IPS-NIHi11 (cell line): ENCODE data around the gene CDH6.
"Not testable (repeated sequence)": the region's sequence is repeated elsewhere in the genome, so short reads cannot be mapped to it uniquely, and the experiment has no call there.

Source experiments
- DNase-seq: peaks from one replicate; pipeline ENCODE4 v3.0.0; 2012; ENCODE audit warnings: mixed read lengths, low spot score

CDH6 gene

DNA sequence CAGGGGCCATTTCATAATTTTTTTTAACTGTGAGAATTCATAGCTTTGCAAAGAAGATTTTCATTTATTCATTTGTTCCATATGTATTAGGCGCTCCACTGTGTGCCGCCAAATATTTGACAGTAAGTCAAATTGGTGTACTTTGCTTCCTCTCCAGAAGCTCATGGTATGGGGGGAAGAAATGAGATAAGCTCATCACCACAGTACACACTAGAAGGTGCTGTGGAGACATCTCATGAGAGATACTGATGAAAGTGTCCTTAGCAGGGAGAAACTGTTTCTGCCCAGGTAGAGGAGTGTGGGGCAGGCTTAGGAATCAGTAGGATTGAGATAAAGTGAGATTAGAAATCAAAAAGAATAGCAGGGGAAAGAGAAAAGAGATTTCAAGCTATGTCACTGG, 136.2 kb downstream of the CDH6 start:
- DNase-seq = no peak

DNA sequence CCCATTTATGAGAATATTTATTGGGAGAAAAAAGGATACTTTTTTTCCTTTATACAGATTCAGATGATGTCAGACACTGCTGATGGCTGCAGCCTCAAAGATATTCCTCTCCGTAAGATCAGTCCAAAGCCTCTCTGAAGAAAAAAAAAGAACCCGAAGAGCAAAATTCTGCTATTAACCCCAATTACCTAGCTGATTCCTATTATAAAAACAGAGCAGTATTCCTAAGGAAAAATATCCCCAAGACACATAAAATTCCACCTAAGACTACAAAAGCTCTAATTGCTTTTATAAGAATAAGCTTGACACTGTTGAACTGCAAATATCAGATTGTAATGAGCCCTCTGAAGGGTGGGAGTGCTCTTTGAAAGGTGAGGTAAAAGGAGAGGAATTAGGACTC, 138.7 kb downstream of the CDH6 start:
- no peak for DNase-seq

- no peak for DNase-seq
These were observed 140.0 kb downstream of the CDH6 start for GRCh38 chr5:31333475-31333874.

DNA sequence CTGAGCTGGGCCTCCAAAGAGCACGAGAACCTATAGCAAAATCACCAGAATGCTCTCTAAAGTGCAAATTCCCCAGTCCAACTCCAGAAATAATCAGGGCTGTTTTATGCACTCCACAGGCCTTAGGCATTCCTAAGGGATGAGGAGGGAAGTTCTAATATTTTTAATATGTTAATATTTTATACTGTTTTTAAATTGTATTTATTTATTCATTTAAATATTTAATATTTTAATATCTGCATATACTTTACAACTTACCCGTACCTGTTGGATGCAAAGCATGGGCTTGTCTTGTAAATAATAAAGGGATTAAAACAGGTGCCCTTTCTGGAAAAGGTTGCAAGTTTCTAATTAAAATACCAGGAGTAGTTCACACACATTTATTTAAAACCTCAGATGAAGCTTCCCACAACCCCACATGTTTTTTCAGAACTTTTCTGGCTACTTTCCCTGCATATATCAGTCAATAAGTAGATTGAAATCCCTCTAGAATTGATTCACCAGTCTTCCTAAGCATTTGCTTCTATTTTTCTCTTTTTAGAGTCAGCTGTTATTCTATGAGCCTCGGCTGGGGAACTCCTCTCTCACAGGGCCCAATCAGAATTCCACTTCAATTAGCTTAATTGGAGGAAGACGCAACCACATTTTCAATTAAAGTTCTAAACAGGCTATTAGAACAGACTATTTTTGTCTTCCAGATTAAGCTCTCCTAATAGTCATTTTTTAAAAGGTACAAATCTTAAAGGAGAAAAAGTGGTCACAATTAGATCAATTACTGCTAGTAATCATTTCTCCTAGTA, 140.8 kb downstream of the CDH6 start:
- DNase-seq = no peak

DNA sequence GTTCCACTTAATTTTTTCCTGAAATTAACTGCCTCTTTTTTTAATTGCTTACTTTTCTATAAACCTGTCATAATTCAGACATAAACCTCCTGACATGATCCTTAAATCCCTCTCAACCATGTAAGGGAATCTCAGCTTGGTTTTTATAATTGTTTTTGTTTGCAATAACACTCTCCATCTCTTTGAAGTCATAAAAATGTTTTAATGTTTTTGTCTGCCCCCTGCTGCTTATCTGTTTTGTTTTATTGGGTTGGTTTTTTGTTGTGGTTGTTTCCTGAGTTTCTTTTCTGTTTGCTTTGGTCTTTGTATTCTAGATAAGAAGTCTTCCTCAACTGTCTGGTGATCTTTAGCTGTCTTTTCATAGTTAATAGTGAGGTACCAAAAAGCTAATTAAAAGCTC, 142.0 kb downstream of the CDH6 start:
- no peak for DNase-seq

DNA sequence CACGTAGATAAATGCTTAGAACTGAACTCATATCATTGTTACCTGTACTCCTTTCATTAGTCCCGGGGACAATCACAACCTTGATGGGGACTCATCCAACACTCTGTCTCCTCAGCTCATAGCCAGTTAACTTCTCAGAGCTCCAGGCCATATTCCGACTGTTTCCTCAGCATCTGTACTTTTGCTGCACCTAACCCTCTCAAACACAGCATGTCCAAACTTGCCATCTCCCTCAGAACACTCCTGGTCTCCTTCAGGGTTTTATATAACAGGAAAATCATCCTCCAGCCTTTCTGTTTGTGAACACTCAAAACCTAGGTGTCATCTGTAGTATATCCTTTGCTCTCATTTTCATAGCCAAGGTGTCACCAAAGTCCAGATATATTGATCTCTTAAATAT, 150.5 kb downstream of the CDH6 start:
- DNase-seq = no peak

GRCh38 chr5:31346896-31347551, 153.5 kb downstream of the CDH6 start:
- no peak for DNase-seq

DNA sequence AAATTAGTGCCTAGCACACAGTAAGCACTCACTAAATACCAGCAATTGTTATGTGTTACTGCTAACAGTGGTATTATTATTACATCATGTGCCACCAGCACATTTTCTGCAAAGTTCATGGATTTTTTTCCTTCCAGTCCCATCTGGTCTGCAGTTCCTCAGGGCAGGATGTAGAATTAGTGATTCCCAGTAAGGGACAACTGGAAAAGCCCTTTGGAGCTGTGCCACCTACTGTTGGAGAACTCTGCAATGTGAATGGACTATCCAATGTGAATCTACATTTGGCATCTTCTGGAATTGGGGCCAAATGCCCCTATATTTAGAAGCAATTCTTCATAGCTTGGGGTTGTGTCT, 154.0 kb downstream of the CDH6 start:
- DNase-seq = no peak

GRCh38 chr5:31350395-31350794, 156.9 kb downstream of the CDH6 start:
- DNase-seq = no peak

- DNase-seq = no peak
These were observed 161.9 kb downstream of the CDH6 start for GRCh38 chr5:31355337-31355736.

GRCh38 chr5:31357038-31357437, 163.6 kb downstream of the CDH6 start:
- no peak for DNase-seq

DNA sequence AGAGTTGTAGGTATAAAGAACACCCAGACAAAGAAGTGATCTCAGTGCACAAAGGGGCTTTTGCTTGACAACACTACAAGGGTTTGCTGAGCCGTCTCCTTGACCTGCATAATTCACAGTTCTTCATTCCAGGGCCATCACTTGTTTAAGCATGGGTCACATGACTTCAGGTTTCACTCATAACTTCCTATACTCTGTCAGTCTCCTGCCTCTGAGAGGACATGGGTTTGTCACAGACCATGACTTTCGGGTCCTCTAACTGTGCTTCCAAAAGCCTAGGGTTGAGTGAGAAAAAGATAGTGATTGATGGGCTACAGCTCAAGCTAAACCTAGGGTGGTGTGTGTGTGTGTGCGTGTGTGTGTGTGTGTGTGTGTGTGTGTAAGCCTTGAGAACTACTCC, 166.4 kb downstream of the CDH6 start:
- no peak for DNase-seq

GRCh38 chr5:31361234-31361633, 167.7 kb downstream of the CDH6 start:
- DNase-seq = no peak

GRCh38 chr5:31361704-31362528, 168.4 kb downstream of the CDH6 start:
- DNase-seq = not testable (repeated sequence)

GRCh38 chr5:31362529-31362900, 169.0 kb downstream of the CDH6 start:
- no peak for DNase-seq

DNA sequence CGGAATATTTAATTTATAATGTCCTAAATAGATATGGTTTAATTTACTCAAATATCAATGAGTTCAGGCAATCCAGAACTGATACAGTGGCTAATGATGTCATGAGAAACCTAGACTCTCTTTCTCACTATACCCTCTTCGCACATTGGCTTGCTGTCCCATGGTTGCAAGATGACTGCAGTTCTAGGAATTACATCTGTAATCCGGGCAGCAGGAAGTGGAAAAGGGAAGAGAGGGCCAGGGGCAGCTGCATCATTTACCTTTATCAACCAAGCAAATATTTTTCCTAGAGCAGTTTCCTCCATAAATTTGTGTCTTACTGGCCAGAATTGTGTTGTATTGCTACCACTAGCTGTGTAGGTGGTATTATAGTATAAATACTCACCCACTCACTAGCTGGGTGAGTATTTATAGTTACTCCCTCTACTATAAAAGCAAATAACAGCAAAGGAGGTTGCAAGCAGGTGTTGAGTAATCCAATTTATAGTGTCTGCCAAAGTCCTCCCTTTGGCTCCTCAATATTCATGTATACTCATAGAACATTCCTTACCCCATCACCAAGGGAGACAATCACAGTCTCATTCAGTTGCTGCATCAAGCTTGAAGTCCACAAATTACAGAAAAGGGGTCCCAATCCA, 169.6 kb downstream of the CDH6 start:
- no peak for DNase-seq

- DNase-seq = no peak
These were observed 171.6 kb downstream of the CDH6 start for GRCh38 chr5:31364881-31365636.

GRCh38 chr5:31365776-31366175, 172.3 kb downstream of the CDH6 start:
- DNase-seq = no peak

- DNase-seq = no peak
These were observed 173.5 kb downstream of the CDH6 start for GRCh38 chr5:31366941-31367340.

DNA sequence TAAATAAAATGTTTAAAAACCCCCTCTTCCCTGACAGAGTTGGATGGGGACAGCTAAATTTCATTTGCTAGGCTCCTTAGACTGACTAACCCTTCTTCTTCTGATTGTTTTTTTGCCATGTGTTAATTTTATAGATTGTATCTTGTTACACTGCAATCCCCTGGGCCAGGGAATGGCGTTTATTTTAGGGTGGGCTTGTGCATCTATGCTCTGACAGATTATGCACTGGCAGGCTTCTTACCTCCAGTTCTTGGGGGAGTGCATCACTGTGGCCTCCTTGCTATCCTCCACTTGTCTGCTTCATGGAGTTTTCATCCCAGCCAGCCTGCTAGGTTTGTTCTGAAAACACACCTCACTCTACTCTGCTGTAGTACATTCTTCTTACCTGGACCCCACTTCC, 178.6 kb downstream of the CDH6 start:
- DNase-seq = no peak

DNA sequence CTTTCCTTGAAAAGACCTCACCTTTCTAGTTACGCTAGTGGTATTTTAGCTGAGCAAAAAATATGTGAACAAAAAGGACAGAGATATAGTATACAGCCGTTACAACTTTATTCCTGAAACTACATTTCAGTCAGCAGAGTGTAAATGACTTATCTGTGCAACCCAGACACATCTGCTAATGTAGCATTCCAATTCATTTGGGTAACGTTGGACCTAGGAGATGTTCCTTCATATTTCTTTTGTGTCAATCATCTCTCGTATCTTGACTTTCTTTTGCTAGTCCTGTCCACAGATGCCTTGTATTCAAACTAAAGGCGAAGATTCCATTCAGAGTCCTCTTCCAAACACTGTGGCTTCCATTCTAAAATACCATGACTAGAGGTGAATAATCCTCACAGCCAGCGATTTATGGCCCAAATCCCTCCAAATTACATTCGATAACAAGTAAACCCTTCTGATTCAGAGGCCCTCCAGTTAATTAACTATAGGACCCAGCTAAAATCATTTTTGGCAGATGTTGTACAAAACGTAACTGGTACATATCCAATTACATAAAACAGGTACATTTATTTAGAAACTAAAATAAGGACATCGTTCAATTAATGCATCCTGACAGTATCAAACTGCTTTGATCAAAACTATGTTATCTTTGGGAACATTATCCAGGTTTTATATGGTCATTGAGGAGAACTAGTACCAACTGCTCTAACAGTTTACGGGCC, 182.7 kb downstream of the CDH6 start:
- DNase-seq = no peak
